Body of pancreas (tissue), 4 donors: ENCODE data around the gene ARMS2.

Experiments used
- CTCF ChIP-seq, 7 experiments: fragments of 450-650 bp in 4 of 7; fragments of 200-600 bp in 3 of 7; sonication (generic) in 3 of 7; IDR thresholded peaks; one replicate each; pipeline ENCODE4 v1.5.1; 2016 to 2019; ENCODE audit warnings: antibody characterized with exemption in 7 of 7
- POLR2A ChIP-seq, 3 donors: fragments of 450-650 bp; IDR thresholded peaks; one replicate each; pipeline ENCODE4 v1.6.1; 2016; ENCODE audit warnings: antibody characterized with exemption in 3 of 3, mild to moderate bottlenecking in 2 of 3

GRCh38 chr10:122504610-122504950 lies 50.1 kb downstream of the ARMS2 start:
- TF ChIP-seq POLR2A (IDR thresholded peaks at IDR 0.05) = no peak
- TF ChIP-seq CTCF (IDR thresholded peaks at IDR 0.05) = no peak
